Transverse colon (tissue), 4 donors: ENCODE measurements around the gene CCDC12. TPM values are rescaled to one million over a fixed set of nuclear protein-coding genes. Genes with fewer than 3 reads are reported as not detected.

Experiments
- DNase-seq: peaks from one replicate; pipeline ENCODE4 v3.0.0-alpha.2; 2019
- H3K27ac ChIP-seq, 4 donors: fragments of 200-600 bp; sonication (generic); 2 replicates each; pipeline ENCODE4 v1.5.1; 2016 to 2018; ENCODE audit warnings: inconsistent platforms in 4 of 4
- H3K27me3 ChIP-seq: fragments of 200-600 bp; sonication (generic); 2 replicates; pipeline ENCODE4 v1.5.1; 2017; ENCODE audit warnings: inconsistent platforms
- H3K36me3 ChIP-seq, 4 donors: fragments of 200-600 bp; sonication (generic); 2 replicates each; pipeline ENCODE4 v1.5.1; 2017 to 2019; ENCODE audit warnings: inconsistent platforms in 4 of 4
- H3K4me1 ChIP-seq, 4 donors: fragments of 200-600 bp; sonication (generic); 2 replicates each; pipeline ENCODE4 v1.5.1; 2017 to 2020; ENCODE audit warnings: inconsistent platforms in 4 of 4
- H3K4me3 ChIP-seq, 4 donors: fragments of 200-600 bp; sonication (generic); 1 replicate in 1 of 4; 2 replicates in 3 of 4; pipeline versions ENCODE4 v1.5.1 to v1.6.1; 2017 to 2019; ENCODE audit warnings: inconsistent platforms in 4 of 4
- H3K9me3 ChIP-seq, 2 donors: fragments of 200-600 bp; sonication (generic); 2 replicates each; pipeline ENCODE4 v1.5.1; 2017 to 2019; ENCODE audit warnings: inconsistent platforms in 2 of 2
- EP300 ChIP-seq: sonication (generic); formaldehyde crosslinking; IDR thresholded peaks from one replicate; pipeline ENCODE4 v1.6.1; 2017; ENCODE audit warnings: antibody characterized with exemption, low read depth
- POLR2A ChIP-seq: fragments of 450-650 bp; IDR thresholded peaks from one replicate; pipeline ENCODE4 v1.6.1; 2016; ENCODE audit warnings: antibody characterized with exemption, mild to moderate bottlenecking, moderate library complexity
- POLR2AphosphoS5 ChIP-seq, 3 donors: sonication (generic); formaldehyde crosslinking; IDR thresholded peaks; one replicate each; pipeline ENCODE4 v1.6.1; 2016; ENCODE audit warnings: antibody characterized with exemption in 3 of 3
- WGBS, 2 donors: methylation state at CpG; one replicate each; pipeline ENCODE4 v1.1.5; 2018; ENCODE audit warnings: low coverage in 1 of 2; 5-methylcytosine and 5-hydroxymethylcytosine counted together
- in situ Hi-C, 4 donors: fragments of 200-750 bp; cut with MboI; loops; one replicate each; pipeline versions ENCODE4 v1.15.0 to v1.15.1; 2017; ENCODE audit warnings: low sequenced_read_pairs in 3 of 4, low pct_ligation_motif_present in 1 of 4, low pct_unique_long_range_greater_than_20kb in 1 of 4
- intact Hi-C: fragments of 100-400 bp; cut with DNase I; formaldehyde crosslinking; loops from one replicate; pipeline ENCODE4 v1.15.1; 2023; ENCODE audit warnings: low total_unique reads
- total RNA-seq, 4 donors: library from RNA; depleted of rRNA; stranded (reverse); fragments of >200 nt; gene quantifications; one replicate each; pipeline ENCODE4 v1.1.0, GENCODE V29; 2016
- TF ChIP-seq, protein P1 (sequence below), 5 experiments: fragments of 200-600 bp in 3 of 5; fragments of 450-650 bp in 2 of 5; sonication (generic) in 3 of 5; IDR thresholded peaks; 1 replicate in 2 of 5; 2 replicates in 3 of 5; pipeline ENCODE4 v1.5.1; 2016 to 2017; ENCODE audit warnings: antibody characterized with exemption in 5 of 5, inconsistent platforms in 3 of 5, mild to moderate bottlenecking in 2 of 5, moderate library complexity in 1 of 5

Gene CCDC12
- total RNA-seq, 4 donors from 2014 or later, result 50.1 to 72.9 (median 53.0) TPM

- H3K4me1 ChIP-seq, result peaks cover 21 to 69% (median 60%) of the 10 kb centered on the region in 4 donors
- H3K9me3 ChIP-seq, result no peaks in the 10 kb centered on the region
- in situ Hi-C loops, result loop anchor here in 1 of 4 donors (10.0 kb wide), 1 partner anchor 47 kb away; no protein-coding TSS in a partner anchor
- H3K27ac ChIP-seq, result peak overlapping the region; percentile 84 to 94 (median 92)
- 30% methylated on average over 5 of the region's 5 CpGs; no CpG with 5 or more reads in 1 of the 2 donors for WGBS, 2 donors
- intact Hi-C loops, result no loop called here
- no peaks in the 10 kb centered on the region for H3K36me3 ChIP-seq
- TF ChIP-seq POLR2A (peak; percentile 38), POLR2AphosphoS5 (IDR thresholded peaks at IDR 0.05) (peak in 1 of 3 donors; percentile 15), EP300 (no peak)
- TF ChIP-seq, protein P1, sequence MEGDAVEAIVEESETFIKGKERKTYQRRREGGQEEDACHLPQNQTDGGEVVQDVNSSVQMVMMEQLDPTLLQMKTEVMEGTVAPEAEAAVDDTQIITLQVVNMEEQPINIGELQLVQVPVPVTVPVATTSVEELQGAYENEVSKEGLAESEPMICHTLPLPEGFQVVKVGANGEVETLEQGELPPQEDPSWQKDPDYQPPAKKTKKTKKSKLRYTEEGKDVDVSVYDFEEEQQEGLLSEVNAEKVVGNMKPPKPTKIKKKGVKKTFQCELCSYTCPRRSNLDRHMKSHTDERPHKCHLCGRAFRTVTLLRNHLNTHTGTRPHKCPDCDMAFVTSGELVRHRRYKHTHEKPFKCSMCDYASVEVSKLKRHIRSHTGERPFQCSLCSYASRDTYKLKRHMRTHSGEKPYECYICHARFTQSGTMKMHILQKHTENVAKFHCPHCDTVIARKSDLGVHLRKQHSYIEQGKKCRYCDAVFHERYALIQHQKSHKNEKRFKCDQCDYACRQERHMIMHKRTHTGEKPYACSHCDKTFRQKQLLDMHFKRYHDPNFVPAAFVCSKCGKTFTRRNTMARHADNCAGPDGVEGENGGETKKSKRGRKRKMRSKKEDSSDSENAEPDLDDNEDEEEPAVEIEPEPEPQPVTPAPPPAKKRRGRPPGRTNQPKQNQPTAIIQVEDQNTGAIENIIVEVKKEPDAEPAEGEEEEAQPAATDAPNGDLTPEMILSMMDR (IDR thresholded peaks at IDR 0.05), result no peak
- no peaks in the 10 kb centered on the region for H3K27me3 ChIP-seq
- peak overlapping the region in 1 of 4 donors; percentile 2 for H3K4me3 ChIP-seq
- DNase-seq, result peak; percentile 70
Observed at GRCh38 chr3:46981932-46982471, 5.5 kb upstream of the CCDC12 start.

GRCh38 chr3:46979958-46980497, 3.5 kb upstream of the CCDC12 start:
- Histone ChIP-seq H3K4me1 (peaks cover 19 to 64% (median 55%) of the 10 kb centered on the region in 4 donors), H3K9me3 (no peaks in the 10 kb centered on the region), H3K4me3 (peak overlapping the region; percentile 11 to 68 (median 64)), H3K27me3 (no peaks in the 10 kb centered on the region), H3K36me3 (no peaks in the 10 kb centered on the region), H3K27ac (peak overlapping the region; percentile 84 to 94 (median 92))
- intact Hi-C loops (loop anchor here (5.0 kb wide), 1 partner anchor 43 kb away; no protein-coding TSS in a partner anchor), in situ Hi-C loops (loop anchor here in 1 of 4 donors (10.0 kb wide), 1 partner anchor 45 kb away; no protein-coding TSS in a partner anchor)
- WGBS, 2 donors, result 2% methylated on average over 34 of the region's 40 CpGs; no CpG with 5 or more reads in 1 of the 2 donors
- peak; percentile 39 for DNase-seq
- TF ChIP-seq, protein P1 (IDR thresholded peaks at IDR 0.05), result no peak
- TF ChIP-seq POLR2A, result no peak
- TF ChIP-seq EP300, result no peak
- no peak for TF ChIP-seq POLR2AphosphoS5 (IDR thresholded peaks at IDR 0.05)

DNA sequence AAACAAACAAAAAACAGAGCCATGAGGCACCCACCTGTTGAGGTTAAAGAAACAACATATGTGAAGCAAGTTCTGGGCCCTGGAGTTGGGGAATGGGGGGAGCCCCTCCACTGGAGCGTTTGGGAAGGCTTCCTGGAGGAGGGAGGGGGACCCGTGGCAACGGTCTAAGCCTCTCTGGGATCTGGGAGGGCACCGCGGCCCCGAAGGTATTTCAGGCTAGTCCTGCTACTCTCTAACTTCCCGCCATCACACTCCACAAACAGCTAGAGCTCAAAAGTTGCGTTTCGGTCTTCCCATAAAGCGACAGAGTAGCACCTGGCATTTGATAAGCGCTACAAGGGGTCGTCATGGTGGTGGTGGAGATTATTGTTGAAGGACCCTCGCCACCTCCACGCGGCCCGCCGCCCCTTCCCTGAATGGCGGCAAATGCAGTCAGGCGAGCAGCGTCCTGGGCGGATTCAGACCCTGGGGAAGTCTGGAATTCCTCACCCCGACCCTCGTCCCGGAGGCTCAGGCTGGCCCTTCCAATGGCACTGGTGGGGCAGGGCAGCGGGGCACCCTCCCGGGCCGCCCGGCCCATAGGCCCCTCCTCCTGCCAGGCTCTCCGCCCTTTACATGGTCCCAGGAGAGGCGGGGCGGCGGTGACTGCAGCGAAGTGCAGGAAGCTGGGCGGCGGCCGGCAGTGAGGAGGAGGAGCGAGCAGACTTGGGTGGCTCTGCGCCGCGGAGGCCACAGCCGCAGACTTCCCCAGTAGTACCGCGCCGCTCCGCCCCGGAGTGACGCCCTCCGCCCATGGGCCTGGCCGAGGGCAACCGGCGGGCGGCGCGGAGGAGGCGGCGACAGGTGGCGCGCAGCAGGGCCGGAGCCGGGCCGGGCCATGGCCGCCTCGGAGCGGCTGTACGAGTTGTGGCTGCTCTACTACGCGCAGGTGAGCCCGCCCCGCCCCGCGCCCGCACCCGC, 2.7 kb upstream of the CCDC12 start, which contains the start of gene NBEAL2:
NBEAL2 (plus strand) TSS at position 682 of the 960 bp plus-strand sequence; CDS start at position 878, 196 bp downstream.
- TF ChIP-seq POLR2A (peak; percentile 90), EP300 (no peak), POLR2AphosphoS5 (IDR thresholded peaks at IDR 0.05) (peak; percentile 90 to 93 (median 92))
- TF ChIP-seq, protein P1 (IDR thresholded peaks at IDR 0.05), result peak in 2 of 5 experiments; percentile 12 to 13
- Histone ChIP-seq H3K27me3 (no peaks in the 10 kb centered on the region), H3K9me3 (no peaks in the 10 kb centered on the region), H3K4me3 (peak within 1 kb of the TSS; percentile 47 to 68 (median 64)), H3K36me3 (no peaks in the 10 kb centered on the region), H3K27ac (peak within 1 kb of the TSS; percentile 84 to 94 (median 92)), H3K4me1 (peaks cover 20 to 68% (median 60%) of the 10 kb centered on the region in 4 donors)
- 1% methylated on average over 69 of the region's 73 CpGs; no CpG with 5 or more reads in 1 of the 2 donors for WGBS, 2 donors
- intact Hi-C loops, result loop anchor here (5.0 kb wide), 1 partner anchor 42 kb away; no protein-coding TSS in a partner anchor
- in situ Hi-C loops, result no loop called here
- DNase-seq, result peak; percentile 99
